Right lung (tissue), 5 donors: ENCODE measurements around the gene GRIK4. TPM values are rescaled to one million over a fixed set of nuclear protein-coding genes. Genes with fewer than 3 reads are reported as not detected.
"Not testable (repeated sequence)": the region's sequence is repeated elsewhere in the genome, so short reads cannot be mapped to it uniquely, and the experiment has no call there.

Experiments
- DNase-seq, 2 donors: peaks; one replicate each; pipeline ENCODE4 v3.0.0-alpha.2; 2013
- polyA plus RNA-seq, 5 donors: library from polyadenylated mRNA; unstranded; fragments of 120-200 nt; gene quantifications; one replicate each; pipeline versions ENCODE4 v1.2.1 to v1.2.3, GENCODE V29; 2013; ENCODE audit warnings: inconsistent platforms in 1 of 5, low replicate concordance in 1 of 5; ENCODE audit not compliant: insufficient read length in 5 of 5, insufficient read depth in 1 of 5

Gene GRIK4
- polyA plus RNA-seq, 5 donors, result 6.3 to 10.2 (median 8.3) TPM

GRCh38 chr11:120574876-120575275 is 63.3 kb downstream of the GRIK4 start:
- DNase-seq, result no peak

GRCh38 chr11:120575461-120575860 is 63.9 kb downstream of the GRIK4 start:
- DNase-seq, result no peak

- DNase-seq, result no peak
Observed at GRCh38 chr11:120576606-120577005, 65.1 kb downstream of the GRIK4 start.

GRCh38 chr11:120577041-120577440 is 65.5 kb downstream of the GRIK4 start:
- no peak for DNase-seq

- no peak for DNase-seq
Observed at GRCh38 chr11:120577624-120578363, 66.2 kb downstream of the GRIK4 start.

GRCh38 chr11:120578596-120579154 is 67.1 kb downstream of the GRIK4 start:
- no peak for DNase-seq

GRCh38 chr11:120579611-120580031 is 68.1 kb downstream of the GRIK4 start:
- DNase-seq, result no peak

- DNase-seq, result no peak
Observed at GRCh38 chr11:120581313-120581712, 69.8 kb downstream of the GRIK4 start.

GRCh38 chr11:120582535-120582934 is 71.0 kb downstream of the GRIK4 start:
- not testable (repeated sequence) for DNase-seq

- no peak for DNase-seq
Observed at GRCh38 chr11:120586072-120586471, 74.5 kb downstream of the GRIK4 start.

- DNase-seq, result no peak
Observed at GRCh38 chr11:120586728-120587127, 75.2 kb downstream of the GRIK4 start.

- no peak for DNase-seq
Observed at GRCh38 chr11:120587299-120587698, 75.8 kb downstream of the GRIK4 start.

GRCh38 chr11:120589376-120589775 is 77.8 kb downstream of the GRIK4 start:
- DNase-seq, result no peak

- DNase-seq, result no peak
Observed at GRCh38 chr11:120590472-120590871, 78.9 kb downstream of the GRIK4 start.

GRCh38 chr11:120594746-120595145 is 83.2 kb downstream of the GRIK4 start:
- no peak for DNase-seq

- DNase-seq, result no peak
Observed at GRCh38 chr11:120595557-120595956, 84.0 kb downstream of the GRIK4 start.

- DNase-seq, result peak in 1 of 2 donors; percentile 43
Observed at GRCh38 chr11:120597250-120598215, 86.0 kb downstream of the GRIK4 start.

GRCh38 chr11:120598517-120599257 is 87.1 kb downstream of the GRIK4 start:
- DNase-seq, result no peak

GRCh38 chr11:120599816-120600420 is 88.4 kb downstream of the GRIK4 start:
- no peak for DNase-seq

- peak in 1 of 2 donors; percentile 70 for DNase-seq
Observed at GRCh38 chr11:120601536-120601935, 90.0 kb downstream of the GRIK4 start.

- no peak for DNase-seq
Observed at GRCh38 chr11:120603071-120603470, 91.5 kb downstream of the GRIK4 start.
